Adrenal gland (tissue), 19 donors: ENCODE data around the gene SLC3A2. TPM values are rescaled to one million over a fixed set of nuclear protein-coding genes. Genes with fewer than 3 reads are reported as not detected.

Source experiments
- DNase-seq, 7 donors: peaks; one replicate each; pipeline ENCODE4 v3.0.0-alpha.2; 2019 to 2020
- H3K27ac ChIP-seq, 5 donors: fragments of 200-600 bp; sonication (generic) in 4 of 5; 1 replicate in 3 of 5; 2 replicates in 2 of 5; pipeline versions ENCODE4 v1.5.1 to v1.8.0; 2016 to 2020; ENCODE audit warnings: mild to moderate bottlenecking in 1 of 5
- H3K27me3 ChIP-seq: fragments of 200-600 bp; 2 replicates; pipeline ENCODE4 v1.8.0; 2021
- H3K36me3 ChIP-seq, 2 donors: fragments of 200-600 bp; replicated peaks in 1 of 2; 1 replicate in 1 of 2; 2 replicates in 1 of 2; pipeline versions ENCODE4 v1.5.1 to v1.8.0; 2018 to 2022
- H3K4me1 ChIP-seq, 2 donors: fragments of 200-600 bp; replicated peaks in 1 of 2; 1 replicate in 1 of 2; 2 replicates in 1 of 2; pipeline versions ENCODE4 v1.5.1 to v1.8.0; 2018 to 2021
- H3K4me3 ChIP-seq, 4 donors: fragments of 200-600 bp; sonication (generic) in 3 of 4; one replicate each; pipeline ENCODE4 v1.5.1; 2016 to 2018
- H3K9me3 ChIP-seq, 3 donors: fragments of 200-600 bp; sonication (generic) in 1 of 3; replicated peaks in 1 of 3; 1 replicate in 2 of 3; 2 replicates in 1 of 3; pipeline versions ENCODE4 v1.5.1 to v1.8.0; 2016 to 2021
- CTCF ChIP-seq, 6 experiments: fragments of 450-650 bp in 4 of 6; fragments of 200-600 bp in 2 of 6; sonication (generic) in 1 of 6; IDR thresholded peaks; 1 replicate in 5 of 6; 2 replicates in 1 of 6; pipeline versions ENCODE4 v1.5.1 to v1.8.0; 2016 to 2021; ENCODE audit warnings: antibody characterized with exemption in 6 of 6, mild to moderate bottlenecking in 2 of 6, moderate library complexity in 1 of 6
- POLR2A ChIP-seq, 2 donors: fragments of 450-650 bp; IDR thresholded peaks; one replicate each; pipeline ENCODE4 v1.6.1; 2017; ENCODE audit warnings: antibody characterized with exemption in 2 of 2, mild to moderate bottlenecking in 2 of 2, moderate library complexity in 1 of 2
- WGBS, 4 donors: extraction: QIAGEN DNeasy Blood & Tissue Kit in 2 of 4; methylation state at CpG; one replicate each; pipeline versions ENCODE4 v1.1.5 to v1.1.7; 2013 to 2017; 5-methylcytosine and 5-hydroxymethylcytosine counted together
- intact Hi-C, 2 donors: fragments of 100-400 bp; cut with DNase I; formaldehyde crosslinking; loops; one replicate each; pipeline versions ENCODE4 v1.14.1 to v1.15.0; 2022 to 2023
- long read RNA-seq, 10 donors: library from polyadenylated mRNA in 3 of 10; unstranded in 2 of 10; stranded (forward) in 1 of 10; transcript quantifications; one replicate each; pipeline ENCODE4 v2.0.0 and lab custom pipeline, GENCODE V29; 2021 to 2026
- polyA plus RNA-seq, 3 donors: library from polyadenylated mRNA; stranded (reverse); fragments of 200-250 nt in 2 of 3; fragments of 350-450 nt in 1 of 3; fragmentation: Illumina TruSeq in 1 of 3; extraction: RNeasy Lipid Tissue Mini Kit (QIAGEN cat#74804) in 1 of 3; gene quantifications; one replicate each; pipeline ENCODE4 v1.2.3, GENCODE V29; 2013 to 2014
- total RNA-seq, 9 donors: library from RNA; depleted of rRNA in 4 of 9; stranded (reverse); fragments of >200 nt in 4 of 9; fragments of 120-200 nt in 1 of 9; fragmentation: NEBNext Ultra II Directional in 1 of 9; extraction: Animal tissue kit (Norgen Biotek cat#: 25700) in 1 of 9; gene quantifications; one replicate each; pipeline versions ENCODE4 v1.1.0 to v1.2.4, GENCODE V29; 2013 to 2023
- donor health status: healthy with polysubstance abuse.
- donor health status: Bipolar disorder and iron deficiency.
- donor health status: DM: yes; HTN: yes; CAD: no.
- donor health status: DM: no; HTN: no; CAD: no.
- donor health status: DM: no; HTN: no; CAD: no.
- donor health status: DM: yes; HTN: yes; CAD: no.

The SLC3A2 gene
- total RNA-seq (100 to 1,000 TPM; 103 to 398 (median 170) TPM), polyA plus RNA-seq (100 to 1,000 TPM; 123 to 221 (median 155) TPM)
- long read RNA-seq, donor 1, transcript SLC3A2-208 (8 exons, 1,486 nt) = minor isoform, 11 of 87 reads
- long read RNA-seq, donor 1, transcript SLC3A2-201 (9 exons, 1,904 nt) = major isoform, 51 of 87 reads
- long read RNA-seq, donor 1, partial matches to known transcripts = 21 of 87 reads
- long read RNA-seq, donor 1, other reads (novel, unspliced or antisense) = 0 of 87 reads
- long read RNA-seq, donor 2, transcript SLC3A2-201 (9 exons, 1,904 nt) = major isoform, 22 of 42 reads
- long read RNA-seq, donor 2, transcript SLC3A2-208 (8 exons, 1,486 nt) = minor isoform, 13 of 42 reads
- long read RNA-seq, donor 2, partial matches to known transcripts = 6 of 42 reads
- long read RNA-seq, donor 2, other reads (novel, unspliced or antisense) = 0 of 42 reads
- long read RNA-seq, donor 3, transcript SLC3A2-208 (8 exons, 1,486 nt) = minor isoform, 11 of 35 reads
- long read RNA-seq, donor 3, transcript SLC3A2-201 (9 exons, 1,904 nt) = major isoform, 22 of 35 reads
- long read RNA-seq, donor 3, partial matches to known transcripts = 0 of 35 reads
- long read RNA-seq, donor 3, other reads (novel, unspliced or antisense) = 0 of 35 reads
- long read RNA-seq, donor 4, transcript SLC3A2-201 (9 exons, 1,904 nt) = major isoform, 135 of 157 reads
- long read RNA-seq, donor 4, partial matches to known transcripts = 3 of 157 reads
- long read RNA-seq, donor 4, other reads (novel, unspliced or antisense) = 8 of 157 reads
- long read RNA-seq, donor 5, transcript SLC3A2-208 (8 exons, 1,486 nt) = minor isoform, 17 of 400 reads
- long read RNA-seq, donor 5, transcript SLC3A2-201 (9 exons, 1,904 nt) = major isoform, 343 of 400 reads
- long read RNA-seq, donor 5, transcript SLC3A2-203 (12 exons, 2,161 nt) = minor isoform, 5 of 400 reads
- long read RNA-seq, donor 5, partial matches to known transcripts = 5 of 400 reads
- long read RNA-seq, donor 5, other reads (novel, unspliced or antisense) = 24 of 400 reads
- long read RNA-seq, donor 6, transcript SLC3A2-201 (9 exons, 1,904 nt) = major isoform, 63 of 77 reads
- long read RNA-seq, donor 6, partial matches to known transcripts = 1 of 77 reads
- long read RNA-seq, donor 6, other reads (novel, unspliced or antisense) = 7 of 77 reads
- long read RNA-seq, donor 7, transcript SLC3A2-208 (8 exons, 1,486 nt) = minor isoform, 7 of 91 reads
- long read RNA-seq, donor 7, transcript SLC3A2-201 (9 exons, 1,904 nt) = major isoform, 27 of 91 reads
- long read RNA-seq, donor 7, partial matches to known transcripts = 54 of 91 reads
- long read RNA-seq, donor 7, other reads (novel, unspliced or antisense) = 0 of 91 reads
- long read RNA-seq, donor 8, transcript SLC3A2-208 (8 exons, 1,486 nt) = minor isoform, 15 of 75 reads
- long read RNA-seq, donor 8, transcript SLC3A2-201 (9 exons, 1,904 nt) = major isoform, 44 of 75 reads
- long read RNA-seq, donor 8, partial matches to known transcripts = 10 of 75 reads
- long read RNA-seq, donor 8, other reads (novel, unspliced or antisense) = 0 of 75 reads
- long read RNA-seq, donor 9, transcript SLC3A2-208 (8 exons, 1,486 nt) = minor isoform, 8 of 64 reads
- long read RNA-seq, donor 9, transcript SLC3A2-201 (9 exons, 1,904 nt) = major isoform, 26 of 64 reads
- long read RNA-seq, donor 9, partial matches to known transcripts = 28 of 64 reads
- long read RNA-seq, donor 9, other reads (novel, unspliced or antisense) = 0 of 64 reads
- long read RNA-seq, donor 10, transcript SLC3A2-201 (9 exons, 1,904 nt) = major isoform, 23 of 38 reads
- long read RNA-seq, donor 10, transcript SLC3A2-208 (8 exons, 1,486 nt) = minor isoform, 5 of 38 reads
- long read RNA-seq, donor 10, partial matches to known transcripts = 7 of 38 reads
- long read RNA-seq, donor 10, other reads (novel, unspliced or antisense) = 0 of 38 reads

DNA sequence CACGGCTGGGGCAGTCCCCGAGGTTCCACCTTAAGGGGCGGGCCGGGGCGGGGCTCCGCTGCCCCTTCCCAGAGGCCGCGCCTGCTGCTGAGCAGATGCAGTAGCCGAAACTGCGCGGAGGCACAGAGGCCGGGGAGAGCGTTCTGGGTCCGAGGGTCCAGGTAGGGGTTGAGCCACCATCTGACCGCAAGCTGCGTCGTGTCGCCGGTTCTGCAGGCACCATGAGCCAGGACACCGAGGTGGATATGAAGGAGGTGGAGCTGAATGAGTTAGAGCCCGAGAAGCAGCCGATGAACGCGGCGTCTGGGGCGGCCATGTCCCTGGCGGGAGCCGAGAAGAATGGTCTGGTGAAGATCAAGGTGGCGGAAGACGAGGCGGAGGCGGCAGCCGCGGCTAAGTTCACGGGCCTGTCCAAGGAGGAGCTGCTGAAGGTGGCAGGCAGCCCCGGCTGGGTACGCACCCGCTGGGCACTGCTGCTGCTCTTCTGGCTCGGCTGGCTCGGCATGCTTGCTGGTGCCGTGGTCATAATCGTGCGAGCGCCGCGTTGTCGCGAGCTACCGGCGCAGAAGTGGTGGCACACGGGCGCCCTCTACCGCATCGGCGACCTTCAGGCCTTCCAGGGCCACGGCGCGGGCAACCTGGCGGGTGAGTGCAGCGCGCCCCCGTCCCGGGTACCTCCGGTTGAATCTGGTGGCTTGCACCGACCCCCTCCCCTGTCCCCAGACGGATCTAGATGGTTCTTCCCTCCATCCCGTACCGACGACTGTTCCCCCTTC is at the start of gene SLC3A2:
Gene SLC3A2 (plus strand): TSS at position 94 of the 776 bp plus-strand sequence. CDS start 128 bp downstream, at position 222.
- intact Hi-C loops = no loop called here
- WGBS, 4 donors = 0% methylated on average over 11 to 69 of the region's 69 CpGs
- peaks cover 41 to 47% of the 10 kb centered on the region in 2 donors for H3K4me1 ChIP-seq
- peak within 1 kb of the TSS; percentile 55 to 100 (median 95) for H3K27ac ChIP-seq
- peak within 1 kb of the TSS; percentile 19 to 84 (median 56) for H3K4me3 ChIP-seq
- H3K9me3 ChIP-seq = no peaks in the 10 kb centered on the region
- DNase-seq = peak; percentile 88 to 94 (median 90)
- H3K27me3 ChIP-seq = no peaks in the 10 kb centered on the region
- TF ChIP-seq CTCF (IDR thresholded peaks at IDR 0.05) = peak; percentile 38 to 70 (median 56)
- TF ChIP-seq POLR2A (IDR thresholded peaks at IDR 0.05) = peak; percentile 98 to 99
- peaks cover 0 to 36% of the 10 kb centered on the region in 2 donors for H3K36me3 ChIP-seq

DNA sequence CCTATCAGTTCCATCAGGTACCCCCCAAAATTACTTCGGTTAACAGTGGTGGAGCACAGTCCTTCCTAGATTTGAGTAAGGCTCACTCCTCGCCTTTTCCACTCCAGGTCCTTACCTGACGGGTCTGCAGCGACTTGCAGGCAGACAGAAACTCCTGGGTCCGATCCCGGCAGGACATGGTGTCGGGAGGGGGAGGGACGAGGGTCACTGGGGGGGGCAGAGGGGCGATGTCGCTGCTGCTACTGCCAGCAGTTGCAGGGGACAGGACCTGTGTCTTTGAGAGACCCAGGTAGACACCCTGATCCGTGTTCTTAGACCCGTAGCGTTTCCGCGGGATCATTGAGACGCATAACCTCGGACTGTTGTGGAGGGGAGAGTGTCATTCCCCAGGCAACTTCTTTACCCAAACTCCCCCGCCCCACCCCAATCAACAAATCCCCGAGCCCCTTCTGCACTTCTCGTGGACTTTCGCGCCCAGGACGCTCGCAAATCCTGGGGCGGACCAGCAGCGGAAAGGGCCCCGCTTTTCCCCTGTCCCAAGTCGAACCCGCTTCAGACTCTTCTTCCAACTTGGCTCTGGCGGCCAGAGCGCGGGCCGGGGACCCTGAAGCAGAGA is 49.7 kb upstream of the SLC3A2 start:
- TF ChIP-seq POLR2A (IDR thresholded peaks at IDR 0.05) = peak in 1 of 2 donors; percentile 65
- TF ChIP-seq CTCF (IDR thresholded peaks at IDR 0.05) = peak in 1 of 6 experiments; percentile 24
- DNase-seq = peak in 1 of 7 donors; percentile 29
- no peaks in the 10 kb centered on the region for H3K27me3 ChIP-seq
- H3K27ac ChIP-seq = peak overlapping the region; percentile 50 to 98 (median 96)
- intact Hi-C loops = no loop called here
- no peaks in the 10 kb centered on the region for H3K9me3 ChIP-seq
- H3K4me1 ChIP-seq = peaks cover 14 to 23% of the 10 kb centered on the region in 2 donors
- 0 to 2% (median 1%) methylated on average over 10 to 33 of the region's 33 CpGs for WGBS, 4 donors
- H3K4me3 ChIP-seq = peak overlapping the region; percentile 34 to 93 (median 77)
- peaks cover 0 to 51% of the 10 kb centered on the region in 2 donors for H3K36me3 ChIP-seq
